OCI-LY7 (cell line): ENCODE data around the gene PDE6H.

Experiments used
- EZH2phosphoT487 ChIP-seq: fragments of 200-600 bp; sonication (generic); IDR thresholded peaks from 2 replicates; pipeline ENCODE4 v1.6.1; 2018; ENCODE audit warnings: low read depth, borderline replicate concordance, mild to moderate bottlenecking, mixed run types, antibody characterized with exemption, low read length, moderate library complexity, mixed read lengths
- TF ChIP-seq, protein P1 (sequence below): fragments of 200-600 bp; sonication (generic); conservative IDR thresholded peaks from 2 replicates; pipeline ENCODE4 v1.5.1; 2014; ENCODE audit warnings: mild to moderate bottlenecking, antibody characterized with exemption, low read length, moderate library complexity, mixed read lengths

DNA sequence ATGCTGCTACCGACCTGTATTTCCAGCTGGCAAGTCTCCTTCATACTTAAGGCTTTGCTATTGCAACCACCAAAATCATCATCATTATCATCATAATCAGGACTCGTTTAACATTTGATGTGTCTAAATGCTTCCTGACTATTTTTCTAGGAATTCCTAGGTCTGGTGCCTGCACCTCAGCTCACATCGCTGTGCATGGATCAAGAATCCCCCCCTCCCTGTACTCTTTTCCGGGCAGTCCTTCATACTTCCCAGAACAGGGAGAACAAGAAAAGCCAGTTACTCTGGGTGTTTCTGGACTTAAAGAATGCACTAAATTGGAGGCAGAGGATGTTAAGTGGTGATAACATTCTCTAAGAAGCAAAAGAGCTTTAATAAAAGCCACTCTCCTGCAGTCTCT lies 43.9 kb upstream of the PDE6H start:
- TF ChIP-seq, protein P1, sequence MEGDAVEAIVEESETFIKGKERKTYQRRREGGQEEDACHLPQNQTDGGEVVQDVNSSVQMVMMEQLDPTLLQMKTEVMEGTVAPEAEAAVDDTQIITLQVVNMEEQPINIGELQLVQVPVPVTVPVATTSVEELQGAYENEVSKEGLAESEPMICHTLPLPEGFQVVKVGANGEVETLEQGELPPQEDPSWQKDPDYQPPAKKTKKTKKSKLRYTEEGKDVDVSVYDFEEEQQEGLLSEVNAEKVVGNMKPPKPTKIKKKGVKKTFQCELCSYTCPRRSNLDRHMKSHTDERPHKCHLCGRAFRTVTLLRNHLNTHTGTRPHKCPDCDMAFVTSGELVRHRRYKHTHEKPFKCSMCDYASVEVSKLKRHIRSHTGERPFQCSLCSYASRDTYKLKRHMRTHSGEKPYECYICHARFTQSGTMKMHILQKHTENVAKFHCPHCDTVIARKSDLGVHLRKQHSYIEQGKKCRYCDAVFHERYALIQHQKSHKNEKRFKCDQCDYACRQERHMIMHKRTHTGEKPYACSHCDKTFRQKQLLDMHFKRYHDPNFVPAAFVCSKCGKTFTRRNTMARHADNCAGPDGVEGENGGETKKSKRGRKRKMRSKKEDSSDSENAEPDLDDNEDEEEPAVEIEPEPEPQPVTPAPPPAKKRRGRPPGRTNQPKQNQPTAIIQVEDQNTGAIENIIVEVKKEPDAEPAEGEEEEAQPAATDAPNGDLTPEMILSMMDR = no peak
- TF ChIP-seq EZH2phosphoT487 = no peak
